HG02943 (cell line): ENCODE results near the gene PACSIN3.

Experiments used
- ATAC-seq: cut with Tn5 transposase; IDR thresholded peaks from one replicate; pipeline ENCODE4 v1.9.1; 2021; ENCODE audit warnings: mild to moderate bottlenecking, low read depth, moderate library complexity; ENCODE audit not compliant: unreplicated experiment

PACSIN3 gene

GRCh38 chr11:47177229-47177845 is 8.9 kb downstream of the PACSIN3 start:
- peak; percentile 38 for ATAC-seq

GRCh38 chr11:47176328-47177228 is 9.7 kb downstream of the PACSIN3 start, which contains the start of gene ARFGAP2:
TSS of gene ARFGAP2 (minus strand) at chr11:47176879. CDS start at chr11:47176853, 26 bp downstream.
- peak; percentile 82 for ATAC-seq

- ATAC-seq = no peak
Observed at GRCh38 chr11:47175746-47176327, 10.4 kb downstream of the PACSIN3 start.

GRCh38 chr11:47172740-47173336 is 13.4 kb downstream of the PACSIN3 start:
- no peak for ATAC-seq

DNA sequence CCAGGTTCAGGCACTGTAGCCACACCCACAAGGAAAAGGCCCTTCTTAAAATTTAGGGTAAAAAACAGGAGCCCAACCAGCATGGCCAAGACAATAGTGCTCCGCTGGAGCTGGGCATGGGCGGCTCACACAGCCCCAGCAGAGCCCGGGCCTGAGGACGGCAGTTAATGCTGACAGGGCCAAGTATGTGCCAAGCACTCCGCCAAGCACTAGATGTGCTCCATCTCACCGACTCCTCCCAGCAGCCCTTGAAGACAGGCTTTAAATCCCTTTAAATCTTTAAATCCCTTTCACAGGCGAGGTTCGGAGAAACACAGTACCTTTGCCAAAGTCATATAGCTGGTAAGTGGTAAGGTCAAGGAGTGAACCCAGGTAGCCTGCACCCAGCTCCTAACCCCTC is 14.4 kb downstream of the PACSIN3 start:
- no peak for ATAC-seq

DNA sequence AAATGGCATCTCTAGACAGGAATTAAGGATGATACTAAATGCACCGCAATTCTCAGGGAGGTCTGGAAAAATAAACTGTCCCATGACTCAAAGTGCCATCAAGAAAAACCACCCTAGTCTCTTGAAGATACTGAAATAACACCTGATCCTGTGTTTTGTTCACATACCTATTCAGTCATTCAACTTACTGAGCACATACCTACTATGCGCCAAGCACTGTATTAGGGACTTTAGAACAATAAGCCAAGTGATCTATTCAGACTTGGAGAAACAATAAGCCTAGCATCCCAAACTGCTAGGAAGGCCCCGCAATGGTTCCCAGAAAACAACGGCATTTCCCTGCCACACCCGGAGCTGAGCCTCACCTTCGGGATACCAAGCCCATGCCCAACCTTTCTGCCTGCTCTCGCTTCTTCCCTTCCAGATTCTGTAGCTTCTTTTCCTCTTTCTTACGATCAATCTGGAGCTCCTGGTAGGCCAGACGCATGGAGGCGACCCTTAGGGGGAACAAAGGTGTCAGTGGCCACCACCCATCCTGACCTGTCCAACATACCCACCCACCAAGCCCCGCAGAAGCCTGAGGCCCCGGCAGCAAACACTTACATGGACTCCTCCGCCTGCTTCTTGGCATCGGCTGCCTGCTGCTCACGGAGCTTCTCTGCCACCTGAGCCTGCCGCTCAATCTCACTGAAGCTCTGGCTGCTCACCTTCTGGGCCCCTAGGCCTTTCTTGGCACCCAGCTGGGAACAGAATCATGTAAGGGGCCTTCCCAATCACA is 15.0 kb downstream of the PACSIN3 start:
- no peak for ATAC-seq

GRCh38 chr11:47166368-47166767 is 19.9 kb downstream of the PACSIN3 start:
- no peak for ATAC-seq

DNA sequence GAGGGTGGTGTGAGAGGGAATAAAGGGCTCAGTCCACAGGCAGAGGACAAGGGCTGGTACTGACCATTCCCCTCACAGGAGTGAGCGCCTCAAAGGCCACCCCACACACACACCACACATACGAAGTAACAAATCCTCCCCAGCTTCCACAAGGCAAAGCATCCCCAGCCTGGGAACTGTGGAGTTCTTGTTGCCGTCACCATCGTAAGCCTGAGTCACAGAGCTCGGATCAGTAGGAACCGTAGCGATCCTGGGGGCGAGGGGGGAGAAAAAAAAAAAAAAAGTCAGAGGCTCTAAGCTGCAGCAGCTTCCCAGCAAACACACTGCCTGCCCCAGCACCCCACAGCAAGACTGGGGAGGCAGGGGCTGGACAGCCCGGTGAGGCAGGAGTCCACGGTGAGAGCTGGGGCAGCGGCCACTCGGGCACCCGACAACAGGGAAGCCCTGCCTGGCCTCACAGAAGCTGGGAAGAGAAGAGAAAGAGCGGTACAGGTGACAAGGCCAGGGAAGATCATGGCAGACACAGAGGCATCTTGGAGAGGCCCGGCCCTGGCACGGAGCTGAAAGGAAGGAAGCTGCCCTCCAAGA is 20.9 kb downstream of the PACSIN3 start:
- ATAC-seq = no peak

GRCh38 chr11:47164321-47164720 is 21.9 kb downstream of the PACSIN3 start:
- ATAC-seq = no peak

DNA sequence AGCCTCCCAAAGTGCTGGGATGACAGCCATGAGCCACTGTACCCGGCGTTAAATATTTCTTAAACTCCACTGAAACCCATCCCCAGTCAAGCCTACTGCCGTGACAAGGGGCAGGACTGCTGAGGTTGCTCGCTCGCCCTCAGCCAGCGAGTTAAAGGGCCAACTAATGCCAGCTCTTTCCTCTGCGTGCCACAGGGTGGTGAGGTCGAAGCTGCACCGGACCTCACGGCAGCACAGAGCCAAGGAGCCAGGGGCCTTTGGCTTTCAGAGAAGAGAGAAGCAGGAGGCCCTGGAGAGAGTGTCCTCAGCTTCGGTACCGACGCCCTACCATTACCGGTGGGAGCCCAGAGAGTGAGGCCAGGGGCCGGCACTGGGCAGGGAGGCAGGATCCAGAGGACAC is 22.3 kb downstream of the PACSIN3 start:
- ATAC-seq = no peak

DNA sequence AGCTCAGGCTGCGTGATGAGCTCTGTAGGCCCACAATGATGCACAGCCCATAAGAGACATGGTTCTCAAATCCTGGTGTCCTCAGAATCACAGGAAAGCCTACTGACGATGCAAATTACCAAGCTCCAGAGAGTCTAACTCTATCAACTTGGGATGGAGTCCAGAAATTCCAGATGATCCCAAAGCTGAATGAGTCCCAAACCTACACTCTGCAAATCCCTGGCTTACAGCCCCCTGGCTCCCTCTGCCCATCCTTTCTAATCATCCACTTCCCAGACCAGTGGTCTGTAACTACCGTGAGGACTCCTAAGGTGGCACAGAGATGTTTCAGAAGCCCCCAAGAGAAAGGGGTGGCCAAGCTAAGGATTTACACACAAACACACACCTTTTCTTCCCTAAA is 23.0 kb downstream of the PACSIN3 start:
- ATAC-seq = no peak

DNA sequence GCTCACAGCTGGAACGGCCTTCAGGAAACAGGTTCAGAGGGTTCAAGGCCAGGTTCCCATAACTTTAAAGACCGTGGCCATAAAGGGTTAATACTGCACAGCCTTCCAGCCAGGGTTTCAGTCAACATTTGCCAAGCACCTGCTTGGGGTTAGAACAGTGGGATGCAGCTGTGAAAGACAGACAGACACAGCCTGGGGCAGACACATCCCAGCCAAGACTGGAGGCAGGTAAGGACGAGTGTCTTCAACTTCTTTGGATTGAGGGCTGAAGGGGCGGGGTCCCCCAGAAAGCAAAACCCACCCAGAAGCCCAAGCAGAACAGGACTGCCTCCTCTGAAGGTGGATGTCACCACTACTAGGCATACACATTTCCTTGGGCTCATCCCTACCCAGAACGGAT is 23.8 kb downstream of the PACSIN3 start:
- ATAC-seq = no peak

DNA sequence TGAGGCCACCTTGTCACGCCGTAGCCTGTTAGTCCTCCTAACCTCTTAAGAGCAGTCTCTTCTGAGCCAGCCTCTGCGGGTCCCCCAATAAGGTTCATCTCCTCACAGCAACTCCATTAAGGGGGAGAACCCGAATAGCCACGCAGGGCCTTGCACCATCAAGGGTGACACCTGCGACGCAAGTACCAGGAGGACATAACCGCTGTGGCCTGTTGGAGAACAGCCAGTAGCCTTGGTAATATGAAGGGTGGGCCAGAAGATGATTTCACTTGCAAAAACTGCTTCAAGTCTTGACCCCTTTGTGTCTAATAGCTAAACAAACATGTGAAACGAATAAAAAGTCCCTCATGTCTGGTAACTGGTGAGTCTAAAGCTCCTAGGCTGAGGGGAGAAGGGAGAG is 24.3 kb downstream of the PACSIN3 start:
- no peak for ATAC-seq

DNA sequence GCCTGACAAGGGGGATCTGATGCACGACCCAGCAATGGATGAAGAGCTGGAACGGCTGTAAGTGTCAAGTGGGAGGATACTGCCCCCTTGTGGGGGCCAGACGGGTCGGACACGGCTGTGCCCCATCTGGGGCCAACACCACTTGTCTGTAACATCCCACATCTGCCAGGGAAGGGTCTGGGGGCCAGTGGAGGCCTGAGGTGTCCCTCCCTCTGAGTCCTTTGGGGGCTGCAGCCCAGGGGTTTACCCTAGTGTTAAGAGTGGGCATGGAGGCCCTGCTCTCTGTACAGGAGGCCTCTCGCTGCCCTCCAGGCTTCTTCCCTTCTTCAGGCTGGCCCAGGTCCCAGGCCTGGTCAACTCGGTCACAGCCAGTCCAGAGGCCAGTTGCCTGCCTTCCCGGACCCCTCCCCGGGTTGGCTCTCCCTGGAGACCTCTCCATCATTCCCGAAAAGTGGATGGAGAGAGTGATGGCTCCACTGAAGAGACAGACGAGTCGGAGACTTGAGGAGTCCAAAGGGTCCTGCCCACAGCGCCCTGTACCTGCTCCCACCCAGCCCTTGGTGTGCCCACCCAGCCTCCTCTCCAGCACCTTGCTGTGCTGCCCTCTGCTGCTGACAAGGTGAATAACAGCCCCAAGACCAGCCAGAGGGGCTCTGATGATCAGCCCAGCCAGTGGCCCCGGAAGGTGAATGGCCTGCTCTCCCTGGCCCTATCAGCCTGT is 24.9 kb downstream of the PACSIN3 start:
- ATAC-seq = no peak

DNA sequence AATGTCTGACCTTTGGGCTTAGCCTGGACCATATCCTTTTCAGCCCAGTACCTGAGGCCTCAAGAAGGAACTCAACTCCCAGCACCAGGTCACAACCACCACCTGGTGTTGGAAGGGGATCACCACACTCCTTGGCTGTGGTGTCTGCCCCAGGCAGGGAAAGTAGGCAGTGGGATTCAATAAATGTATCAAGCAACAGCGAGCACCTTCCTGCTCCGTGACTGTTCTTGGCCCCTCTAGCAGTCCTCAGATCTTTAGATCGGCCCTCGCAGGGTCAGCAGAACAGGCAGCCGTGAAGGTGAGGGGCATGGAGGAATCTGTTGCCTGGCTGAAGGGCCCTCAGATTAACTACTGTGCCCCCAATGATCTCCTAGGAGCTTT is 25.5 kb downstream of the PACSIN3 start:
- no peak for ATAC-seq

GRCh38 chr11:47158242-47158641 is 28.0 kb downstream of the PACSIN3 start:
- no peak for ATAC-seq

DNA sequence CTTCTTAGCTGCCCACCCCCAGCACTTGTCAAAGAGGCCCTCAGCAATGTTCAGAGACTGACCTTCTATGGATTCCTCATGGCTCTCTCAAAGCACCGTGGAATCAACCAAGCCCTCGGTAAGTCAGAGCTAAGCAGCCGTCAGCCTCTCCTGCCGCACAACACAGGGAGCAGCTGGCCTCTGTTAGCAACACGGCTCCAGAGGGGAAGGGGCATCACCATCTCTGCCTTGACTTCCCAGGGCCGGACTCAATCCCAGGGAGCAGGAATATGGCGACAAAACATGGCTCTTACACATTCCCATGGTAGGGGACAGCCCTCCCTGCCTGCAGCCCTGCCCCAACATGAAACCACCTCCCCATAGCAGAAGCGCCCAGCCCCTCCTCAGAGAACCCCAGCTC is 28.4 kb downstream of the PACSIN3 start:
- ATAC-seq = no peak

- no peak for ATAC-seq
Observed at GRCh38 chr11:47156951-47157350, 29.3 kb downstream of the PACSIN3 start.

DNA sequence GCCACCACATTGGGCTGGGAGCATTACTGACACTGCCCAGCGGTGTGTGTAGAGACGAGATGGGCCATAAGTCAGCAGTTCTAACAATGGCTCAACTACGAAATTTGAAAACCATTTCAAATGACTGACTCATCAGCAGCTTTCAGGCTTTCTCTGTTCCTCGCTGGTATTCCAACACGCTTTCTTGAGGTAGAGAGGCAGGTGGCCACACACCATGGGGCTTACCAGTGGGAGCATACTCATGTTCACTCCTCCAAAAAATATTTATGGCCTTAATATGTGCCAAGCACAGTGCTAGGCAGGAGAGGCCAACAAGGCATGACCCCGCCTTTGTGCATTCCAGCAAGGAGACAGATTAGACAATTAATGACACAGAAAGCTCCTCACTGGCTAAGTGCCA is 29.9 kb downstream of the PACSIN3 start:
- no peak for ATAC-seq
